CD14-positive monocyte (primary cell): Measurements from ENCODE around the gene OR10H5. TPM values are rescaled to one million over a fixed set of nuclear protein-coding genes. Genes with fewer than 3 reads are reported as not detected.
"Not testable (repeated sequence)": the region's sequence is repeated elsewhere in the genome, so short reads cannot be mapped to it uniquely, and the experiment has no call there.

ENCODE experiments used
- DNase-seq, 3 donors: peaks; one replicate each; pipeline ENCODE4 v3.0.0-alpha.2; 2011 to 2022
- H2AFZ ChIP-seq: 2 replicates; pipeline ENCODE4 v1.6.0; 2012; ENCODE audit warnings: mild to moderate bottlenecking, low read depth, low read length, inconsistent platforms; ENCODE audit not compliant: insufficient read depth, poor library complexity, severe bottlenecking
- H3K27ac ChIP-seq, 2 donors: 1 replicate in 1 of 2; 2 replicates in 1 of 2; pipeline ENCODE4 v1.5.1; 2012 to 2013; ENCODE audit warnings: low read length in 2 of 2, control low read depth in 1 of 2, inconsistent platforms in 1 of 2, low read depth in 1 of 2, mild to moderate bottlenecking in 1 of 2
- H3K27me3 ChIP-seq, 2 donors: one replicate each; pipeline versions ENCODE4 v1.6.0 to v1.6.1; 2011 to 2013; ENCODE audit warnings: low read length in 2 of 2; ENCODE audit not compliant: control insufficient read depth in 2 of 2, insufficient read depth in 2 of 2
- H3K36me3 ChIP-seq, 2 donors: replicated peaks in 1 of 2; 1 replicate in 1 of 2; 2 replicates in 1 of 2; pipeline versions ENCODE4 v1.5.1 to v1.6.1; 2012 to 2013; ENCODE audit warnings: low read length in 2 of 2, control low read depth in 1 of 2, inconsistent platforms in 1 of 2, mild to moderate bottlenecking in 1 of 2; ENCODE audit not compliant: insufficient read depth in 2 of 2, control insufficient read depth in 1 of 2
- H3K4me1 ChIP-seq, 2 donors: 1 replicate in 1 of 2; 2 replicates in 1 of 2; pipeline versions ENCODE4 v1.5.1 to v1.6.1; 2012 to 2013; ENCODE audit warnings: low read length in 2 of 2, control low read depth in 1 of 2, inconsistent platforms in 1 of 2, mild to moderate bottlenecking in 1 of 2, moderate library complexity in 1 of 2; ENCODE audit not compliant: insufficient read depth in 2 of 2, control insufficient read depth in 1 of 2
- H3K4me2 ChIP-seq: replicated peaks from 2 replicates; pipeline ENCODE3; 2012; ENCODE audit warnings: low read length, moderate library complexity, mild to moderate bottlenecking; ENCODE audit not compliant: poor library complexity, severe bottlenecking; ENCODE audit errors: extremely low read depth
- H3K4me3 ChIP-seq, 3 experiments: fragments of 200-600 bp in 1 of 3; sonication (generic) in 1 of 3; replicated peaks in 1 of 3; 1 replicate in 2 of 3; 2 replicates in 1 of 3; pipeline ENCODE4 v1.5.1; 2011 to 2013; ENCODE audit warnings: low read length in 3 of 3, mild to moderate bottlenecking in 3 of 3, control low read depth in 2 of 3, low read depth in 2 of 3, inconsistent platforms in 1 of 3, moderate library complexity in 1 of 3
- H3K79me2 ChIP-seq: 2 replicates; pipeline ENCODE4 v1.6.0; 2012; ENCODE audit warnings: mild to moderate bottlenecking, control low read depth, inconsistent platforms, low read length, moderate library complexity; ENCODE audit not compliant: insufficient read depth
- H3K9ac ChIP-seq: 2 replicates; pipeline ENCODE4 v1.6.0; 2017; ENCODE audit warnings: low read length, mild to moderate bottlenecking; ENCODE audit not compliant: insufficient read depth, poor library complexity, severe bottlenecking
- H3K9me3 ChIP-seq, 2 donors: replicated peaks in 1 of 2; 1 replicate in 1 of 2; 2 replicates in 1 of 2; pipeline versions ENCODE4 v1.5.1 to v1.6.1; 2012 to 2013; ENCODE audit warnings: low read length in 2 of 2, control low read depth in 1 of 2; ENCODE audit not compliant: control insufficient read depth in 1 of 2, insufficient read depth in 1 of 2
- H4K20me1 ChIP-seq: 2 replicates; pipeline ENCODE4 v1.6.0; 2012; ENCODE audit warnings: mild to moderate bottlenecking, low read length, control low read depth, moderate library complexity; ENCODE audit not compliant: insufficient read depth
- H3K27ac Mint-ChIP-seq, 7 donors: one replicate each; pipeline ENCODE4 v1.8.0; 2020; ENCODE audit warnings: mild to moderate bottlenecking in 7 of 7, mixed read lengths in 7 of 7, moderate library complexity in 6 of 7, inconsistent platforms in 2 of 7
- H3K27me3 Mint-ChIP-seq, 3 donors: one replicate each; pipeline ENCODE4 v1.8.0; 2021 to 2022; ENCODE audit warnings: low read depth in 3 of 3, mild to moderate bottlenecking in 3 of 3, mixed read lengths in 3 of 3, moderate library complexity in 3 of 3, inconsistent platforms in 1 of 3
- H3K36me3 Mint-ChIP-seq, 2 donors: one replicate each; pipeline ENCODE4 v1.8.0; 2020; ENCODE audit warnings: mixed read lengths in 2 of 2, inconsistent platforms in 1 of 2, mild to moderate bottlenecking in 1 of 2
- H3K4me1 Mint-ChIP-seq: one replicate; pipeline ENCODE4 v1.8.0; 2020; ENCODE audit warnings: mild to moderate bottlenecking, mixed read lengths
- H3K4me3 Mint-ChIP-seq, 2 donors: one replicate each; pipeline ENCODE4 v1.8.0; 2020; ENCODE audit warnings: mild to moderate bottlenecking in 2 of 2, mixed read lengths in 2 of 2, moderate library complexity in 1 of 2
- H3K9me3 Mint-ChIP-seq, 7 donors: one replicate each; pipeline ENCODE4 v1.8.0; 2020 to 2022; ENCODE audit warnings: mixed read lengths in 7 of 7, mild to moderate bottlenecking in 6 of 7, moderate library complexity in 6 of 7, inconsistent platforms in 2 of 7
- WGBS: methylation state at CpG from one replicate; pipeline ENCODE4 v1.1.5; 2013; ENCODE audit warnings: missing lambda C conversion rate; ENCODE audit not compliant: insufficient coverage; 5-methylcytosine and 5-hydroxymethylcytosine counted together
- intact Hi-C, 2 donors: fragments of 100-400 bp; cut with micrococcal nuclease; formaldehyde crosslinking; loops; one replicate each; pipeline versions ENCODE4 v1.15.0 to v1.15.1; 2023
- polyA plus RNA-seq, 3 donors: library from polyadenylated mRNA; depleted of rRNA in 1 of 3; unstranded in 2 of 3; stranded (reverse) in 1 of 3; fragments of 300-500 nt in 2 of 3; fragments of >200 nt in 1 of 3; fragmentation: Illumina TruSeq in 2 of 3; gene quantifications; 1 replicate in 2 of 3; 2 replicates in 1 of 3; pipeline ENCODE4 v1.2.3, GENCODE V29; 2012 to 2021
- TF ChIP-seq, protein P1 (sequence below): fragments of 200-600 bp; IDR thresholded peaks from one replicate; pipeline ENCODE4 v1.8.0; 2022; ENCODE audit warnings: antibody characterized with exemption, mild to moderate bottlenecking

Gene OR10H5
- polyA plus RNA-seq, 3 donors, result not detected

DNA sequence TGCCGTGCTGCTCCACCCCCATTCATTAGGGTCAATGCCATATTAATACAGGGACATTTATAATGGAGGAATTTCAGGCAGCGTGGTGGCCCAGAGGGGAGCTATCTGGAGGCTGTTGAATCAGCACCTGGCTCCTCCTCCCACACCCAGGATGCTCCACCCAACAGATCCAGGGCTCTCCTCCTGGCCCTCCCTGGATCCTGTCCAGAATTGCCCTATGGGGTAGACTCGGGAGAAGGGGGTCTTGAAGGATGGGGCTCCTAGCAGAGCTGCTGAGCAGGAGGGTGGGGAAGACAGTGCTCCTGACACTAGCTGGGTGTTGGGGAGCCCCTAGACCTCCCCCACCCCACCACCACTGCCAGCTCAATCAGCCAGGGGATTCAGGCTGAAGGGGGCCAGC is 5.2 kb upstream of the OR10H5 start:
- no peak overlapping the region for H3K9ac ChIP-seq
- TF ChIP-seq, protein P1, sequence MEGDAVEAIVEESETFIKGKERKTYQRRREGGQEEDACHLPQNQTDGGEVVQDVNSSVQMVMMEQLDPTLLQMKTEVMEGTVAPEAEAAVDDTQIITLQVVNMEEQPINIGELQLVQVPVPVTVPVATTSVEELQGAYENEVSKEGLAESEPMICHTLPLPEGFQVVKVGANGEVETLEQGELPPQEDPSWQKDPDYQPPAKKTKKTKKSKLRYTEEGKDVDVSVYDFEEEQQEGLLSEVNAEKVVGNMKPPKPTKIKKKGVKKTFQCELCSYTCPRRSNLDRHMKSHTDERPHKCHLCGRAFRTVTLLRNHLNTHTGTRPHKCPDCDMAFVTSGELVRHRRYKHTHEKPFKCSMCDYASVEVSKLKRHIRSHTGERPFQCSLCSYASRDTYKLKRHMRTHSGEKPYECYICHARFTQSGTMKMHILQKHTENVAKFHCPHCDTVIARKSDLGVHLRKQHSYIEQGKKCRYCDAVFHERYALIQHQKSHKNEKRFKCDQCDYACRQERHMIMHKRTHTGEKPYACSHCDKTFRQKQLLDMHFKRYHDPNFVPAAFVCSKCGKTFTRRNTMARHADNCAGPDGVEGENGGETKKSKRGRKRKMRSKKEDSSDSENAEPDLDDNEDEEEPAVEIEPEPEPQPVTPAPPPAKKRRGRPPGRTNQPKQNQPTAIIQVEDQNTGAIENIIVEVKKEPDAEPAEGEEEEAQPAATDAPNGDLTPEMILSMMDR, result no peak
- H3K9me3 Mint-ChIP-seq, result peaks cover 0 to 5% (median 0%) of the 10 kb centered on the region in 7 donors
- intact Hi-C loops, result no loop called here
- no peaks in the 10 kb centered on the region for H3K79me2 ChIP-seq
- H3K27ac ChIP-seq, result no peak overlapping the region
- no peak overlapping the region for H2AFZ ChIP-seq
- no peak overlapping the region for H3K4me3 ChIP-seq
- no peaks in the 10 kb centered on the region for H3K36me3 ChIP-seq
- no peaks in the 10 kb centered on the region for H4K20me1 ChIP-seq
- H3K9me3 ChIP-seq, result no peaks in the 10 kb centered on the region
- H3K27me3 ChIP-seq, result no peaks in the 10 kb centered on the region
- no peaks in the 10 kb centered on the region for H3K4me1 ChIP-seq
- no peak overlapping the region for H3K27ac Mint-ChIP-seq
- H3K4me2 ChIP-seq, result no peak overlapping the region
- H3K27me3 Mint-ChIP-seq, result peaks cover 13 to 16% (median 15%) of the 10 kb centered on the region in 3 donors
- H3K4me3 Mint-ChIP-seq, result no peak overlapping the region
- no peak for DNase-seq
- H3K36me3 Mint-ChIP-seq, result no peaks in the 10 kb centered on the region
- WGBS, result no CpG with 5 or more reads among the region's 3 CpGs
- peaks cover 8% of the 10 kb centered on the region for H3K4me1 Mint-ChIP-seq

DNA sequence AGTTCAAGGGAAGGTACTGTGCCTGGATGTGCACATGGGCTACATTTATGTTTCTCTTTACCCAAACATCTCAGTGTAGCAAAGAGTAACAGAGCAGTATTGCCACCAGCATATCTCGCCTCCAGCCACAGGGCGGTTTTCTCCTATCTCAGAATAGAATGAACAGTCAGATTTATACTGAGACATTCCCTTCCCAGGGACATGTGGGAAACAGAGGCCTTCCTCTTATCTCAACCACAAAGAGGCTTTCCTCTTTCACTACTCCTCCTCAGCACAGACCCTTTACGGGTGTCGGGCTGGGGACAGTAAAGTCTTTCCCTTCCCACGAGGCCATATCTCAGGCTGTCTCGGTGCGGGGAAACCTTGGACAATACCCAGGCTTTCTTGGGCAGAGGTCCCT is 4.6 kb upstream of the OR10H5 start:
- H3K4me3 ChIP-seq, H3K27me3 ChIP-seq, H3K27ac ChIP-seq, H3K4me1 ChIP-seq, H2AFZ ChIP-seq, H3K4me2 ChIP-seq, H3K4me1 Mint-ChIP-seq, H3K79me2 ChIP-seq, H3K36me3 Mint-ChIP-seq, intact Hi-C loops, H3K36me3 ChIP-seq, H3K4me3 Mint-ChIP-seq, H3K9me3 ChIP-seq, DNase-seq, H3K9ac ChIP-seq, H3K27ac Mint-ChIP-seq, H4K20me1 ChIP-seq, H3K9me3 Mint-ChIP-seq: not testable (repeated sequence)
- WGBS, result 15% methylated on average over 2 of the region's 7 CpGs
- peaks cover 11 to 17% (median 13%) of the 10 kb centered on the region in 3 donors for H3K27me3 Mint-ChIP-seq
